Activated CD4-positive, alpha-beta T cell treated with anti-CD3 and anti-CD28 coated beads, Interleukin-2, Interleukin-4, amounts not matched to agents 100 ng/mL and 50 ng/mL, durations not matched to agents 16 hours and 8 hours (primary cell): ENCODE results near the gene CCT6A.
A peak's percentile ranks its signal among the peaks of the same experiment; 100 is the strongest.
"Not testable (repeated sequence)": the region's sequence is repeated elsewhere in the genome, so short reads cannot be mapped to it uniquely, and the experiment has no call there.

ENCODE experiments used
- DNase-seq: peaks from one replicate; pipeline ENCODE4 v3.0.0-alpha.2; 2020; ENCODE audit warnings: low spot score

CCT6A gene

GRCh38 chr7:56098187-56099008 lies 46.8 kb downstream of the CCT6A start:
- DNase-seq = not testable (repeated sequence)

GRCh38 chr7:56099653-56100052 lies 48.1 kb downstream of the CCT6A start:
- DNase-seq = no peak

DNA sequence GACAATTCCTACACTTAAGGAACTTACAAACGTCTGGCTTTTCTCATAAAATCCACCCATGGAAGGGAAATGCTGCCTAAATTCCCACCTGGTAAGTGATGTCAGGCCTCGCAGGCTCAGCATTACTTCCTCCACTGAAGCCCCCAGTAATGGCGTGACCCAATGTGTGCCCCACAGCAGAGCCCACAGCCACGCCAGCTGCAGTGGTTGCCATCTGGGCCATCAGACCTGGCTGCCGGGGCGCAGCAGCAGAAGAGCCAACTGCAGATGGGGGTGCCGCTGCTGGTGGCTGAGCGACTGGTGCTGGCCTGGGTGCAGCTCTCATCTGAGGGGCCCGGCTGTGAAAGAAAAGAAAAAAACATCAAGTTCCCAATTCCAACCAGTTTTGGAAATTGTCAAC lies 52.6 kb downstream of the CCT6A start:
- DNase-seq = not testable (repeated sequence)

GRCh38 chr7:56105508-56105907 lies 53.9 kb downstream of the CCT6A start:
- DNase-seq = peak; percentile 51

- peak; percentile 98 for DNase-seq
Observed at GRCh38 chr7:56106108-56107073, 54.8 kb downstream of the CCT6A start, which contains the start of gene CHCHD2. Gene CHCHD2 (minus strand): TSS chr7:56106476. CDS start chr7:56106413, 63 bp downstream.

- DNase-seq = no peak
Observed at GRCh38 chr7:56107954-56108258, 56.3 kb downstream of the CCT6A start.

DNA sequence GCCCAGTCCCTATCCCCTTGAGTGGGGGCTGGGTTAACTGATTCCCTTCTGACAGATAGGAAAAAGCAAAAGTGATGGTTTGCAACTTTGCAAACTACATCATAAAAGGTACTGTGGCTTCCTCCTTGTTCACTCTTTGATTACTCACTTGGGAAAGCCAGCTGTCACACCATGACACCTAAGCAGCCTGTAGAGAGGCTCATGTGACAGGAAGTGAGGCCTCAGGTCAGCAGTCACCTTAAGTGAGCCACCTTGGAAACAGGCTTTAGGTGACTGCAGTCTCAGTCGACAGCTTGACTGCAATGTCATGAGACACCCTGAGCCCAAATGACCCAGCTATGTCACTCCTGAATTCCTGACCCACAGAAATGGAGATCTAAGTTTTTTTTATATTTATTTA lies 59.0 kb downstream of the CCT6A start:
- DNase-seq = no peak

GRCh38 chr7:56112244-56112643 lies 60.7 kb downstream of the CCT6A start:
- not testable (repeated sequence) for DNase-seq
